AG20443 (cell line): ENCODE measurements around the gene CDH4.
A peak's percentile ranks its signal among the peaks of the same experiment; 100 is the strongest.

ENCODE experiments used
- DNase-seq: peaks from one replicate; pipeline ENCODE4 v3.0.0; 2012; ENCODE audit warnings: low spot score, mixed read lengths

The CDH4 gene

GRCh38 chr20:61655591-61655990 lies 403.5 kb downstream of the CDH4 start:
- DNase-seq: no peak

- no peak for DNase-seq
Observed at GRCh38 chr20:61656198-61656597, 404.1 kb downstream of the CDH4 start.

GRCh38 chr20:61657721-61658377 lies 405.8 kb downstream of the CDH4 start:
- DNase-seq: no peak

- no peak for DNase-seq
Observed at GRCh38 chr20:61658563-61658962, 406.5 kb downstream of the CDH4 start.

DNA sequence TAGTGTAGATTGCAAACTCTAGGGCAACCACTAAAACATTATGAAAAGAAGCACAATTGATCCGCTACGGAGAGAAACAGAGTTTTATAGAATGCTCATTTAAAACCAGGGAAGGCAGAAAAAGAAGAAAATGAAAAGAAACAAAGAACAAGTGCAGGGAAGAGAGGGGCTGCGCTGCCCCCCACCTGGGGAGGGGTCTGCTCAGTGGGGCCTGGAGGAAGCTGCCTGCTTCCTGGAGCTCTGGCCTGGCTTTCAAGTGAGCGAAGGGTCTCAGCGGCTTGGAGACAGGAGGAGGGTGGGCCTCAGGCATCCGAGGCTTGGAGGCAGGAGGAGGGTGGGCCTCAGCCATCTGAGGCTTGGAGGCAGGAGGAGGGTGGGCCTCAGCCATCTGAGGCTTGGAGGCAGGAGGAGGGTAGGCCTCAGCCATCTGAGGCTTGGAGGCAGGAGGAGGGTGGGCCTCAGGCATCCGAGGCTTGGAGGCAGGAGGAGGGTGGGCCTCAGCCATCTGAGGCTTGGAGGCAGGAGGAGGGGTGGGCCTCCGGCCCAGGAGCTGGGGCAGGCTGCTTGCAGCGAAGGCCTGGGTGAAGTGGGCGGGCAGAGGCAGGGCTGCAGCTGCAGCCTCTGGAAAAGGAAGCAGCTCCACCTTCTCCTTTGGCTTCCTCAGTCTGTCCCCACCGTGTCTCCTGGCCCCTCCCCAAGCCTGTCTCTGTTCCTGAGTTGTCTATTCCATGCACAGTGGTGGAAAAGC lies 407.4 kb downstream of the CDH4 start:
- no peak for DNase-seq

DNA sequence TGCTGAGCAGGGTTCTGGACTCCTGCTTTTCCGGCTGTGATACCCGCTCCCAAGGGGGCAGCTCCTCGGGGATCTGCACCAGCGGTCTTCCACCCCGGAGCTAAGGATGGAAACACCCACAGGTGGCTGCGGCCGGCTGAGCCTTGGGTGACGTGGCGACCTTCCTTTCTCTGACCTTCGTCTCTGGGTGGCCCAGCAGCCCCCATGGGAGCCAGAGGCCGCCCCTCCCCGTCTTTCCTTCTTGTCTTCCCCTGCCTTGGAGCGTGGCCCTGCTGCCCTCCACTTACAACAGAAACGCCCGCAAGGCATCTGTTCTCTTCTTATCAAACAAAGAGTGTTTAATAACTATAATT lies 407.9 kb downstream of the CDH4 start:
- no peak for DNase-seq

DNA sequence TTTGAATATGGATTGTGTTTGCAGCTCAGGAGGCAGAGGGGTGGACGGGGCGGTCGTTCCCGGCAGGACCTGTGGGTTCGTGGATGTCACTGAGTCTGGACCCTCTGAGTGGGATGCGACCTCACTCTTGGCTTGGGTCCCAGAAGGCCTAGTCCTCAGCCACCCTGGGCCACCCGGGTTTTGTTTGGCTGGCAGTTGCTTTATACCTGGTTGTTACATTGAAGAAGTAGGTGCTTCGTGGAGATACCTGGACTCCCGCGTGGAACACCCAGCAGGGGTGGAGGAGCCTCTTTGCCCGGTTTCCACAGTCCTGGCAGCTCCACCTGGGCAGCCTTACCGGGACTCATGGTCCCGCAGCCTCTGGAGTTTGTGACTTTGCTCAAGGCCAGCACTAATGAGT lies 408.5 kb downstream of the CDH4 start:
- no peak for DNase-seq

- DNase-seq: no peak
Observed at GRCh38 chr20:61661025-61661424, 409.0 kb downstream of the CDH4 start.

- no peak for DNase-seq
Observed at GRCh38 chr20:61661583-61661982, 409.5 kb downstream of the CDH4 start.

GRCh38 chr20:61662226-61662967 lies 410.3 kb downstream of the CDH4 start:
- DNase-seq: no peak

- DNase-seq: no peak
Observed at GRCh38 chr20:61662968-61663331, 410.9 kb downstream of the CDH4 start.

- no peak for DNase-seq
Observed at GRCh38 chr20:61663521-61664425, 411.7 kb downstream of the CDH4 start.

GRCh38 chr20:61664556-61665320 lies 412.7 kb downstream of the CDH4 start:
- DNase-seq: peak; percentile 41

DNA sequence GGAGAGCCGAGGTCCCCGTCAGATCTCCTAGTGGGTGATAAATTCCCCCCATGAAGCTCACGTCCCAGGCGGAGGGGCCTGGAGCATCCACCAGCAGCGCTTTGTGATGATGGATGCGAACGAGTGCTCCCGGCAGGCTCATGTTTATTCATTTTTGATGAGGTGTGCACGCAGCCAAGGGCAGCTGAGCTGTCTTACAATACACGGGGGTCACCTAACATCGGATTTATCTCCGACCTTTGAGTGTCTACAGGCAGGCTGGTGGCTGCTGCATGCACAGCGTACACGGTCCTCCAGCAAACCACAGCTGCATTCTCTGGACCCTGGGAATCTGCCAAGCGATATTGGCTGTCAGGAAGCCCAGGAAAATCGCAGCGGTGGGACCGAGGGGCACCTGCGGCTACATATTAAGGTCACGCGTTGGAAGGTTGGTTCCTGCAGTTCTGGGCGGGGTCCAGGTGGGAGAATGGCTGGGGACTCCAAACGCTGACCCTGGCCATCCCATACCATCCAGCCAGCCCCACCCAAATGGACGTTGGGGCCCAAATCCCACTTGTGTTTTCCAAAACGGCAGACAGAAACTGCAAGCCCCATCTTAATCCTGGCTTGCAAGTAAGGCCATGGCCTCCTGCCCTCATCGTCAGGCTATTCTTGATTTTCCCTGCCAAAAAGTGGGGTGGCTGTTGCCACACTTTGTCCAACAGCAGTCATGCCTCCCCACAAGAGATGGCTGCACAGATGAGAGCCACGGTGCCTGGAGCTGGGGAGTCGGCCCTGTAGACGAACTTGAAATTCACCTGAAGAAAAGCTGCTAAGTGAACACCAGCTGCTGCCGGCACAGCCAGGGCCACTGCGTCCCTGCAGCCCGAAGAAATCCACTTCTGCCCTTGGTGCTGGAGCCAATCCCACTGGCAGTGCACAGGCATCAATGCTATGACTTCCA lies 413.7 kb downstream of the CDH4 start:
- DNase-seq: no peak

DNA sequence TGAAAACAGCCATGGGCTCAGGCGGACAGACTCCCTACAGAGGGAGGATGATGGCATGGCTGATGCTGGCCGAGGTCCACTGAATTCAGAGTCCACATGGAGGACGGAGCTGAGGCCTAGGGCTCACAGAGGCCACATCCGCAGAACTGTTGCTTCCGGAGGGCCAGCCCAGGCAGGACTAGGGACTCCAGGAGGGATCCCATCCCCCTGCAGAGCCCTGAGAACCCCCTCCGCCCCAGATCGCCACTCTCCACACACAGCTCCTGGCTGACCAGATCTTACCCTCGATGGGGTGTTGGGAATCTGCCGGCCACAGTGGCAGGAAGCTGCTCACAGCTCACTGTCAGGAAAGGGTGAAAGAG lies 414.4 kb downstream of the CDH4 start:
- DNase-seq: no peak

GRCh38 chr20:61667056-61667792 lies 415.2 kb downstream of the CDH4 start:
- no peak for DNase-seq

GRCh38 chr20:61668065-61668650 lies 416.1 kb downstream of the CDH4 start:
- no peak for DNase-seq

DNA sequence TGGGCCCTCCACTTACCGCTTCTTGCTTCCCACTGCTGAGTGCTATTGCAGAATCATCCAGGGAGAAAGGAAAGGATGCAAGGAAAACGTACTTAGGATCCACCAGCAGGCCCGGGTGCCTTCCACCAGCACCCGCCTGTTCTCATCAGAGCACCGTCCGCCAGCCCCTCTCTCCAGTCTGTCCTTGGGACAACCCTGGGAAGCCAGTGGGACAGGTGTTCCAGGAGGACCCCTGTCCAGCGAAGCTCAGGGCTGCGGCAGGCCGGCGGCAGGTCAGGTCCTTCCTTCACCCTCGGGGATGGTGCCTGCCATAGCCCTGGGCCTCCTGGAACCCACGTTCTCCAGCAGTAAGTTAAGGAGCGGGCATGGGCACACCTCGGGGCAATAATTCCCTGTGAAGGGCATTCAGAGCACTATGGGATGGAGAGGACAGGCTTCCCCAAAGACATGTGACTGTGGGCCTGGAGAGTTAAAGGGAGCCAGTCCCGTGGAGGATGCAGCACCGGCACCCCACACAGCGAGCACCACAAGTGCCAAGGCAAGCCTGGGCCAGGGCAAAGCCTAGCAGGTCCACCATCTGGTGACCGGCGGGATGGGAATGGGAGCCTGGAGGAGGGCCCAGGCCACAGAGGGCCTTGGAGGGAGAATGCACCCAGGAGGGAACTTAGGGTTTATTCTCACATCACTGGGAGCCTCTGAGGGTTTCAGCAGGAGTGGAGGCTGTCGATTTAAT lies 416.9 kb downstream of the CDH4 start:
- no peak for DNase-seq

DNA sequence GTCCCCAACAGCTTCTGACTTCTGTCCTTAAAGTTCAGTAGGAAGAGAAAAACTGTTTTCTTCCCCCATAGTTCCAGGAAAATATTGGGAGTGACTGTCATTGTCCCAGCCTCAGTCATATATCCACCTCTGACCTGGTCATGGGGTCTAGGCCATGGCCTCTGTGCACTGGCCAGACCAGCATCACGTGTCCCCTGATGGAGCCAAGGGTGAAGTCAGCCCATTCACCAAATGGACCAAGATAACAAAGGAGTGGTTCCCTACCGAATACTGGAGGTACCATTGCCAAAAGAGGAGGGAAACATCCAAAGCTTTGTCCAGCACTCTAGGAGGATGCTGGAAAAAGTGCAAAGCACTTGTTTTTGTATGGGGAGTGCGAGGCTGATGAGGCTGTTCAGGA lies 418.2 kb downstream of the CDH4 start:
- no peak for DNase-seq
